Thyroid gland (tissue), 4 donors: ENCODE results near the gene AMDHD1.

Experiments
- POLR2A ChIP-seq, 2 donors: fragments of 450-650 bp; IDR thresholded peaks; one replicate each; pipeline ENCODE4 v1.6.1; 2017; ENCODE audit warnings: antibody characterized with exemption in 2 of 2, mild to moderate bottlenecking in 2 of 2, moderate library complexity in 1 of 2
- TF ChIP-seq, protein P1 (sequence below), 6 experiments: fragments of 200-600 bp in 3 of 6; fragments of 450-650 bp in 3 of 6; sonication (generic) in 3 of 6; IDR thresholded peaks; one replicate each; pipeline ENCODE4 v1.5.1; 2016 to 2019; ENCODE audit warnings: antibody characterized with exemption in 6 of 6, mild to moderate bottlenecking in 2 of 6, inconsistent platforms in 1 of 6, moderate library complexity in 1 of 6

DNA sequence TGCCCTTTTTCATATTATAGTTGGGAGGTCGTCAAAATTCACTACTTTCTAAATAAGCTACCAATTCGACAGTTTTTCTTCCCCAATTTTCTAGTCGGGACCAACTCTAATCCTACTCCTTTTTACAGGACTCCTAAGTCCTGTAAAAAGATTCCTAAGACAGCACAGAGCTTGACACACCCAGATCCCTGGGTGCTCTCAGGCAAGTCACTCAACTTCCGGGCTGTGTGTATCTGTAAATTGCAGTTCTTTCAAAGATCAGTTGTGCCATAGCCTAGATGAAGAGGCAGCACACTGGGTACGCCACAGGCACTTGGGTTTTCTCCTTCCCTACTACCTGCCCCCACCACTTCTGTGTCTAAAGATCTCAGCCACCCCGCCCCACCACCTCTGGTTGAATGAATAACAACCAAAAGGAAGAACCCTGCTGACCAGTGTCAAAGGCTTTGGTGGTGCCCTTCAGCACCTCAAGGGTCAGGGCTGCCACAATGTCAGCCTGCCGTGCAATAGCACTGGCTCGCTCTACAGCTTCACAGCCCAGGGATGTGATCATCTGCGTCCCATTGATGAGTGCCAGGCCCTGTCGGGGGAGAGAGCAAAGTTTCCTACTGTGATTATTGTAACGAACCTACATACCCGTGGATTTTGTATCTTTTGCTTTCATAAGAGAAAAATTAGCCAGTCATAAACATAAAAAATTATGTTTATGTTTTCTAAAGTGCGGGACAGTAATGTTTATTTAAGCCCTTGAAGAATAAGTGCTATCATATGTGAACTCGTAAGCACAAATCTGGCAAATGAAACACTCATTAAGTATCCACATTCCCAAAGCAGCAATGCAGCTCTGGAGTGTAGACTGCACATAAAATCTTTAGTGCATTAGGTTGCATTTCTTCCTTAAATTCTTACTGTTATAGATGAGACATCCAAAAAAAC is 43.8 kb downstream of the AMDHD1 start:
- TF ChIP-seq, protein P1, sequence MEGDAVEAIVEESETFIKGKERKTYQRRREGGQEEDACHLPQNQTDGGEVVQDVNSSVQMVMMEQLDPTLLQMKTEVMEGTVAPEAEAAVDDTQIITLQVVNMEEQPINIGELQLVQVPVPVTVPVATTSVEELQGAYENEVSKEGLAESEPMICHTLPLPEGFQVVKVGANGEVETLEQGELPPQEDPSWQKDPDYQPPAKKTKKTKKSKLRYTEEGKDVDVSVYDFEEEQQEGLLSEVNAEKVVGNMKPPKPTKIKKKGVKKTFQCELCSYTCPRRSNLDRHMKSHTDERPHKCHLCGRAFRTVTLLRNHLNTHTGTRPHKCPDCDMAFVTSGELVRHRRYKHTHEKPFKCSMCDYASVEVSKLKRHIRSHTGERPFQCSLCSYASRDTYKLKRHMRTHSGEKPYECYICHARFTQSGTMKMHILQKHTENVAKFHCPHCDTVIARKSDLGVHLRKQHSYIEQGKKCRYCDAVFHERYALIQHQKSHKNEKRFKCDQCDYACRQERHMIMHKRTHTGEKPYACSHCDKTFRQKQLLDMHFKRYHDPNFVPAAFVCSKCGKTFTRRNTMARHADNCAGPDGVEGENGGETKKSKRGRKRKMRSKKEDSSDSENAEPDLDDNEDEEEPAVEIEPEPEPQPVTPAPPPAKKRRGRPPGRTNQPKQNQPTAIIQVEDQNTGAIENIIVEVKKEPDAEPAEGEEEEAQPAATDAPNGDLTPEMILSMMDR (IDR thresholded peaks at IDR 0.05), result no peak
- no peak for TF ChIP-seq POLR2A (IDR thresholded peaks at IDR 0.05)
